Posterior cingulate gyrus (tissue), 11 donors: ENCODE results near the gene PACRG.
A peak's percentile ranks its signal among the peaks of the same experiment; 100 is the strongest.

Source experiments
- DNase-seq, 10 donors: peaks; one replicate each; pipeline versions ENCODE4 v3.0.0 to v3.0.0-alpha.2; 2020 to 2021; ENCODE audit warnings: mixed read lengths in 3 of 10
- intact Hi-C: fragments of 100-400 bp; cut with DNase I; formaldehyde crosslinking; loops from one replicate; pipeline ENCODE4 v1.15.1; 2023

Gene PACRG

DNA sequence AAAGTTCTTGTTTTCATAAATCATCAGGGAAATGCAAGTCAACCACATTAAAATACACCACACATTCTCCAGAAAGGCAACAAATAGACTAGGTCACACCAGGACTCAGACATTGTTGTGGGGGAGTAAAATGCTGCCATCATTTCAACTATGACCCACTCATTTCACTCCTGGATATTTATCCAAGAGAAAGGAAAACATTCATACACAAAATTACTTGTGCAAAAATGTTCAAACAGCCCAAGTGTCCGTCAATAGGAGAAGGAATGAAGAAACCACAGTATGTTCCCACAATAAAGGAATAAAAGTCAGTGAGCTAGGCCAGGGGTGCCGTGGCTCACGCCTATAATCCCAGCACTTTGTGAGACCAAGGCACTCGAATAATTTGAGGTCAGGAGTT lies 605.3 kb downstream of the PACRG start:
- DNase-seq: peak in 1 of 10 donors; percentile 8
- intact Hi-C loops: no loop called here

DNA sequence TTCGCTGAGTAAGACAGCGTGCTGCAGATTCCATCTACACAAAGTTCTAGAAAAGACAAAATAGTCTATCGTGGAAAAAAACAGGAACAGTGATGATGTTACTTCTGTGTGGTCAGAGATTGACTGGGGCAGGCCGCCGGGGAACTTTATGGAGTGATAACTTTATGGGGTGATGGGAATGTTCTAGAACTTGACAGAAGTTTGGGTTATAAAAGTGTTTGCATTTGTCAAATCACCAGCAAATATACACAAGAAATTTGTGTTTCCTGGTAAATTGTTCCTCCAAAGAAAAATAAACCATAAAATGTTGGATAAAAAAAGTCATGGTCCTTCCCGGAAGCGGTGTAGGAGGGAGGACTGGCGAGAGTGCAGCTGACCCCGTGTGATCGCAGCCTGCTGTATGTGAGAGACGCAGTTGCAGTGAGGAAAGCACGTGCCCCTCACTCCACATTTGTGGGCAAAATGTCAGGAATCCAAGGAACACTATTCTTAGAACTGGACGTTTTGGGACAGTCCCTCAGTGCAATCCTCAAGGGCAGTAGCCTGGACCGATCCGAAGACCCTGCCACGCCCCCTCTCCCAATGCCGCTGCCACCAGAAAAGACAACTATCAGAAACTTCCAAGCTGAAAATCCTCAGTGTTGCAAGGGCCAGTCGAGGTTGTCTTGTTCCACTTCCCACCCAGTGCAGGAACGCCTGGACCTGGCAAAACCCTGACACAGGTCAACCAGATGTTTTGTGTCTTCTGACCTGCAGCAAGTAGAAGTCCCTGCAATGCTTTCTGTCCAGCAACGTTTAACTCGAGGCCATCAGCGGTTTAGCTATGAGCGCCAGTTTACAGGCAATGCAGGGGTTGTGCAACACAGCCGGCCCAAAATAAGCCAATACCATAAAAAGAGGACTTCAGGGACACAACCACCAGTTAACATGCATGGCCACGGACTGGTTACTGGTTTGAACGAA lies 606.2 kb downstream of the PACRG start:
- peak in 1 of 10 donors; percentile 69 for DNase-seq
- intact Hi-C loops: no loop called here

DNA sequence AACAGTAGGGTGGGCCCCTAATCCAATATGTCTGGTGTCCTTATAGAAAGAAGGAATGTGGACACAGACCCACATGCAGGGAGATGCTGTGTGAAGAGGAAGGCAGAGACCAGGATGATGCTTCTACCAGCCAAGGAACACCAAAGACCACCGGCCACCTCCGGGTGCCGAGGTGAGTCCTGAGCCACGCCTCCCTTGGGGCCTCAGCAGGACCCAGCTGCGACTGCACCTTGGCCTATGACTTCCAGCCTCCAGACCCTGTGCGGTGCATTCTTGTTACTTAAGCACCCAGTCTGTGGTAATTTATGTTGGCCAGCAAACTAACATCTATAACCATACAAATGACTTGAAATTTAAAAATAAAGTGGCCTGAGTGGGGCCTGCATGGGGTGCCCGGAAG lies 607.3 kb downstream of the PACRG start:
- peak in 1 of 10 donors; percentile 63 for DNase-seq
- intact Hi-C loops: loop anchor here (5.0 kb wide), 1 partner anchor 77 kb away; the partner anchor contains the start of gene QKI

DNA sequence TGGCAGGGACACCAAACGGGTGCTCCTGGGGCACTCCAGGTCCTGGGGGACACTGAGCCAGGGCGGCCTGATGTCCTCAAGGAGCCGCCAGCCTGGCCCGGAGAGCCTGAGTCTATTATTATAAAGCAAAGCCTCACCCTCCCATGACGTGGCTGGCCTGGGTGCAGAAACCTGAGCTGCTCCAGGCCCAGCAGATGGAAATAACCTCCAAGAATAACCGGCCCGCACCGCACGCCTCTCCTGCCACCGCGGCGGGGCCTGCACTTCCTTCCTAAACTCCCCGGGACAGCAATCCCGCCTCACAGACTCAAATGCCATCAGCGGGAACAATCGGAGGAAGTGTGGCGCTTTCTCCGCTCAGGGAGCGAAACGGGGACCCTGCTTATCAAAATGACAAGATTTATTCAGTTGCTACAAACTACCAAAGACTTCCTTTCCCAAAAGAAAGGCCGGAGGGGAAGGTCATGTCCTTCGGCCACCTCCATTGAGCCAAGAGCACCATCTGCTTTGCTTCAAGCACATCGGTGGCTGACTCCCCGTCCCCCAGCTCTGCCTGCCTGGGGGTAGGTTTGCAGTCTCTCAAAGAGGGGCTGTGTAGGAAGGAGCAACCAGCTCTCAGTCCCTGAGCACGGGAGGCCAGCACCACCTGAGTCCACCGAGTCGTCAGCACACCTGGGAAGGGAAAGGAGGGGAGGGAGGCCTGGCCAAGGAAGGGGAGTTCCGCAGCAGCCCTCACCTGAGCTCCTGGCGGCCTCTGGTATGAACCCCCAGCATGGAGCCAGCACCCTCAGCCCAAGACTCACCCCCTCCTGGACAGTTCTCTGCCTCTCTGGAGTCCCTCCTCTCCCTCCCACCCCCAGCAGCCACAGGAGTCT lies 608.1 kb downstream of the PACRG start:
- DNase-seq: peak in 2 of 10 donors; percentile 66 to 81
- intact Hi-C loops: loop anchor here (5.0 kb wide), 1 partner anchor 76 kb away; the partner anchor contains the start of gene QKI

DNA sequence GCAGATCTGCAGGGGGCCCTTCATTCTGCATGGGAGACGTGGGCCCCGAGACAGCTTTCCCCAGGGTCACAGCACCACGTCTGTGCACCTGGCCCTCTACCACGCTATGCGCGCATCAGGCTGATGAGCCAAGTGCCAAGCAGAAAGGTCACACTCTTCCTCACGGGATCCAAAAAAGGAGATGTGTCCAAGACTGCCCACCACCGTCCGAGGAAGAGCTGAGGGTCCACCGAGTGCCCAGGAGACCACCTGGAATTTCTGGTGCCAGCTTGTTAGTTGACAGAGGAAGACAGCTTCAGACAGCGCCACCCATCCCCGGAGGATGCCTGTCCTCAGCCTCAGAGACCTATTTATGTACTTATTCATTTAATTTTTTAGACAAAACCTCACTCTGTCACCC lies 609.2 kb downstream of the PACRG start:
- intact Hi-C loops: loop anchor here (5.0 kb wide), 1 partner anchor 75 kb away; the partner anchor contains the start of gene QKI
- DNase-seq: peak in 1 of 10 donors; percentile 56

DNA sequence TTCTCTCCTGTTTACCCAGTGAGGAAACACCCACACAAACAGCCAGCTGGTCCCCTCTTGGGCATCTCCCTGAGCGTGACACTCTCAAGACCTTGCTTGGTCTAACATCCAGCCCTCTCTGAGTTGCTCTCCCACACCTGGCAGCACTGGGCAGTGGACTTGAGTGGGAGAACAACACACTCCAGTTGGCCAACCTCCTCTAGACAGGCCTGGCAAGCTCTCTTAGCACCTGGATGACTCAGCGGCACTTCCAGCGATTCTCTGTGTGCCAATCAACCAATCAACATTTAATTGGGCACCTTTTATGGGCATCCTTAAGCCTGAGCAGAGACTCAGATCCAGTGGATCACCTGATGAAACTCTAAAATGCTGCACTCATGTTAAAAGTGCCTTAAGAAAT lies 610.2 kb downstream of the PACRG start:
- DNase-seq: peak in 1 of 10 donors; percentile 59
- intact Hi-C loops: loop anchor here (5.0 kb wide), 1 partner anchor 74 kb away; the partner anchor contains the start of gene QKI

DNA sequence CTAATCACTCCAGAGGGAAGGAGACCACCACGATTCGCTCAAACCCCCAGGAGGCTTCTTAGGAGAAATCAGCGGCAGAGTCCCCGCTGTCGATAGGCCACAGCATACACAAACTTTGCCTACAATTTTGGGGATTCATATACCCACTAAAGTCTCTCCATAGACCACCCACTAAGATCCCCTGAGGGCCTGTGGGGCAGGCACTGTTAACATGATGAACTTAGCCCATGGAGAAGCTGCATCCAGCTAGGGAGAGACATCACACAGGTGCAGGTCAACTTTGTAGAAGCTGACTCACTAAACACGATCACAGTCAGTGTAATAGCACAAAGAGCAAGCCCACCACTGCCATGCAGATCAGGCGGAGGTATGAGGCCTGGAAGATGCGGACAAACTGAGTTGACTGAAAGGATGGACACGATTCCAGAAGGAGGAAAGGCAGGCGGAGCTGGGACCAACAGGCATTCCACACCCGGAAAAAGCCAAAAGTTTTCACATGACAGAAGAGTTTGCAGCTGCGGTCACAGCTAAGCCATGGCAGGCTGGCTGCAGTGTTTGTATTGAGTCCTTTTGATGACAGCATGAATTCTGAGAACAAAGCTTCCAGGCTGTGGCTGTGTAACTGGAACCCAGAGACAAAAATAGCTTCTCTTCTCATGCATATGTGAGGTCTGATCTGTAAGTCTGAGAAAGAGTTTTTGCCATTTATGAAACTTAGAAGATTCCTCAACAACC lies 611.1 kb downstream of the PACRG start:
- intact Hi-C loops: loop anchor here (5.0 kb wide), 1 partner anchor 73 kb away; the partner anchor contains the start of gene QKI
- DNase-seq: peak; percentile 52 to 96 (median 73)

DNA sequence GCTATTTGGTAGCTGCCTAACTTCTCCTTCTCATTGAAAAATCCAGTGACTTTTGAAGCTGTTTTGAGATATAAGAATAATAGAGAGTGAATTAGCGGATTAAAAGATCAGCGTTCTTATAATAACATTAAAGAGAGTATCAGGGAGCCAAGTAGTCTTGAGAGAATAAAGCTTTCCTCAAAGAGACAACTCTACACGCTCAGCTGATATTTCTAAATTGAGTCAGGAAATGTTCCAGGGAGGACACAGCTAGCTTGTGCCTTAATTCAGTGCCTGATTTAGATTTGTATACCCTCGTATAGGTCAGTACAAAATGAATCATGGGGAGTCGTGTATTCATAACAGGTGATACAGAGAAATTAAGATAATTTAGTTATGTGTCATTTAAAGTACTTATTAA lies 611.7 kb downstream of the PACRG start:
- DNase-seq: no peak
- intact Hi-C loops: loop anchor here (5.0 kb wide), 1 partner anchor 73 kb away; the partner anchor contains the start of gene QKI

DNA sequence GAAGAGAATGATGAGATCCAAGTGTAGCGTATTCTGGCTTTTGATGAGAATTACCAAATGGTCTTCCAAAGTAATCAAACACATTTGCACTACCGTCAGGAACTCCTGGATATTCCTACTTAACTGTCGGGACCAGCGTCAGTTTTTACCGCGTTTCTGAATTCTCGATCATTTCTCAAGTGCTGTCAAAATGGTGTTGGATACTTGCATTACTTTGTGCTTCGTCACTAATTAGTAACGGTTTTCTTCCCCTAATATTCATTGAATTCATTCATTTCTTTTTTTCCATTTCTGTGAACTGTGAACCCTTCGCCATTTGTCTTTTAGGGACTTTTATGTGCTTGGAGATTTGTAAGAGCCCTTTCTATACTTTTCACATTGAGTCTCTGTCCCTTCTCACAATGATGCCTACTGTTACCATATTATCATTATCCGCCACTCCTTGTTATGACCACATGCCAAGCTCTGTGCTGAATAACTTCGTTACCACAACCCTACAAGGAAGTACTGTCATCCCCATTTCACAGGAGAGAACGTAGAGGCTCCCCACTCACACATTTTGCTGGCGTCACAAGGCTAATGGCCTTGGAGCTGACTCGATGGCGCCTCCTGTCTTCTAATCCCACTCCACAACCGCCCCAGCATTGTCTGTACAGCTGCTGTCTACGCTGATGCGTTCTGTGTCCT lies 612.6 kb downstream of the PACRG start:
- intact Hi-C loops: no loop called here
- peak in 1 of 10 donors; percentile 34 for DNase-seq

DNA sequence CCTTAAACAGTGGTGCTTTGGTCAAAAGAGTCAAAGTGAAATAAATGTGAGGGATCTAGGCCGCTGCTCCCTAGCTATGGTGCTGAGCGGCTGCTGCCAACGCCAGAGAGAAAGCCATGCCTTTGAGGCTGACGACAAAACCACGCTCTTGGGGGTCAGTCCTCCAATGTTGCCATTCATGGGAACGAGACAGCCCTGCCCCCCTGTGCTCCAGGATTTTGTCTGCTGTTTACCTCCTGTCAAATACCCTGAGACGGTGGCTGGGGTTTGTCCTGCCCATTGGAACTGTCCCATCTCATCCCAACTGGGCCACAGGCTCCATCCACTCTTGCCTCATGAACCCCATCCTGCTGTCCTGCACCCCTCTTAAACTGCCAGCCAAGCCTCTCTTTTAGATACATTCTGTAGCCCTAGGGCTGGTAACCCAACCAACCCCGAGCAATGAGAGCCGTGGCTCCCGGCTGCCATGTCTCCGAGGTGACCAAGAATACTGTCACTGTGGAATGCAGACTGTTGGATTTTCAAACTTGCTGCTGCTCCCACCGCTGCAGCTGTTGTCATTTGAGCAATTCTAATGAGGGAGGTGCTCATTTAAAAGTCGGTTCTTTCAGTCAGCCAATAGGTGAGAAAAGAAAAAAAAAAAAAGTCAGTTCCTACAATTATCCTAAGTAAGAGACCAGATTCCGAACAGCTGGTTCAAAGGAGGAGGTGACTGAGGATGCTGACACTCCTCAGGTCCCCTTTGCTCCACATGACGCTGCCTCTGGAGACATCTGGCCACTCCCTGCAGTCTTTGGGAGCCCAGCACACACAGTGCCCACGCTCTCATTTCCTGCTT lies 613.7 kb downstream of the PACRG start:
- intact Hi-C loops: no loop called here
- peak in 2 of 10 donors; percentile 64 to 80 for DNase-seq

DNA sequence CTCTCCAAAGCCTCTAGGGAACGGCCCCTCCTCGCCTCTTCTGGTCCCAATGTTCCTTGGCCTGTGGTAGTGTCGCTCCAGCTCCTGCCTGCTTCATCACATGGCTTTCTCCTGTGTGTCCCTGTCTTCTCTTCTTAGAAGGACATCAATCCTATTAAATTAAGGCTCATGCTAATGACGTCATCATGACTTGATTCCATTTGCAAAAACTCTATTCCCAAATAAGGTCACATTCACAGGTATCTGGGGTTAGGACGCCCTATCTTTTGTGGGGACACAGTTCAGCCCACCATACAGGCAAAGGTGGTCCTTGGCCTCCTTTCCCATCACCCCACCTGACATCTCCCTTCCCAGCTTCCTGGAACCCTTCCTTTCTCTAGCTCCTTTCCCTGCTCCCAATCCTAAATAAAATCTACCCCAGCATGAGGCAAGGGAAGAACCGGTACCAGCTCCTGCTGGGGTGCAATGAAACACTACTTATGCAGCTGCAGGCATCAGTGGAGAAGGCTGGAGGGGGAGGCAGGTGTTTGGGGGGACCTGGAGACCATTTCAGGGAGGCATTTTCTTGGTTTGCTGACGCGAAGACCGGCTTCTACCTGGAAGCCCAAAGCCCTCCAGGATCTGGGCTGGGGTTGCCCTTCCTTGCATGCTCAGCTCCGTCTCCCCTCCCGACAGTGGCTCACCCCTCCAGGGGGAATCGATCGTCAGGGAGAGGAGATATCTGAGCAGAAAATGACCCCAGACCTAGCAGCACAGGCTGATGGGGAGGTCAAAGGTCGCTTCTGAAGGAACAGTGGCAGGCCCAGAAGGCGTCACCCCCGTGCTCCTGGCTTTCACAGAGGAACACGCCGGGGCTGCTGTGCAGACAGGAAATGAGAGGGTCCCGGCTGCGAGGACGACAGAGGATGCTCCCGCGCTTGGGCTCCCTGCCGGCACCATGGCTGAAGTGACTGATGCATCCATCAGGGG lies 615.1 kb downstream of the PACRG start:
- peak in 1 of 10 donors; percentile 65 for DNase-seq
- intact Hi-C loops: no loop called here

DNA sequence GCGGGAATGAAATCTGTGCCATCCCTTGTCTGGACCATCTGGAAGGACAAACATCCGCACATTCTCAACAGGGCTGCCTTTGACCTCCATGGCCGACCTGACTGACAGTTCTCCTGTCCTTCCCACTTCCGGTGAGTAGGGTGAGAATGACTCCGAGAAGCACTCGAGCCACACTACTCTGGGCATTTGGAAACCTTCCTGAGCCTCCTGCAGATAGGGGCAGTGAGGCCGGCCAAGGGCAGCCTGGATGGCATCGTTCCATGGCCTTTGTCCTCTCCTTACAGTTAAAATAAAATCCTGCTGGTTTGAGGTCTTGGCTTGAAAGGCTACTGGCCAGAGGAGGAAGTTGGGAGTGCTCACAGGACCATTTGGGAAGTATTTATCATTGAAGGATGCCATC lies 615.8 kb downstream of the PACRG start:
- intact Hi-C loops: no loop called here
- DNase-seq: no peak

DNA sequence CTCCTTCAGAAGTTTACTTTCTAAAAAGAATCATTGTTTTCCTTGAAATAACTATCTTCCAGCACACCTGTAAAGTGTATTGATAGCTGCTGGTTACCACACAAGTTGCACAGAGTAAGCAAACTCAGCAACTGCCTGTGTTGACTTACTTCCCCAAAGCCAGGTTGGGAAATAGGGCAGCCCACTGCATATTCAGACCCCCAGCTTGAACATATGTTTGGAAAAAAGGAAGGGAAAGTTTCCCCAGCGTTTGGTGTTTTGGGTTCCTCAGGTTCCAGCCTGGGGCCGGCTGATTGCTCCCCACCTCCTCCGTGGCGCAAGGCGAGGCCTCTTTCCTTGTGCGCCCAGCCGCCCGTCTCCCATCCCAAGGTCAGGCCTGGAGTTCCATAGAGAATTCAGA lies 616.6 kb downstream of the PACRG start:
- intact Hi-C loops: no loop called here
- peak in 1 of 10 donors; percentile 86 for DNase-seq

DNA sequence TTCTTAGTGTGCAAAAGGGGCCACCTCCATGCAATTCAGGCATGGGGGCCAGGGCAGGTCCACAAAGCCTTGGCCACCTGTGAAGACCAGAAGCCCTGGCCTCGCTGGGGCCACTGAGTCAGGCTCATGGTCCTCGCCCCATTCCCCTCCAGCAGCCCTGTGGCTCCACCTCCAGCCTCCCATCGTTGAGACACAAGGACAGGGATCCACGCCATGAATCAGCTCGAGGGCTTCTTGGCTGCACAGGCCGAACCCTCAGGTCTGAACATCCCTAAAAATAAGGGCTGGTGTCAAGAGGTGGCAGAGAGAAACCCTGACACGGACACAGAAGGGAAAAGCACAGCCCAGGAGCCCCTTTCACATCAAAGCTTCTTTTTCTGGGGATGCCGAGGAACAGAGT lies 618.2 kb downstream of the PACRG start:
- intact Hi-C loops: no loop called here
- DNase-seq: no peak

DNA sequence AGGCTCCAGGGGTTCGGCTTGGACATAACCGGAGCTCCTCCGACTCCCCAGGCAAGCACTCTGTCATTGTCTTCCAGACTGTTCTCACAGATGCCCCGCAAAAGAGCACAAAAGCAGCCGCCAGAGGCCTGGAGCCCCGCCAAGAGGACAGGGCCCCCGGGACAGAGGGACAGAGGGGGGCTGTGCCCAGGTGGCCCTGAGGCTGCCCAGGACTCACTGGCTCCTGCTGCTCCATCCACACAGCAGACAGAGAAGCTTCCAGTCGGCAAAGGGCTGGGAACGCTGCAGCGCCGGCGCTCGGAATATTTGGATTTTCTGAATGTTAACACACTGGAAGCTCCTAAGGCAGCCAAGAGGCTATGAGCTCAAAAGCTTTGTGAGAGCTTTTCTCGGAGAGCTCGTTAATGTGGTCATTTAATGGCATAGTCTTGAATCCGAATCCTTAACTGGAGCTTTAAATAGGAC lies 618.8 kb downstream of the PACRG start:
- peak in 5 of 10 donors; percentile 35 to 91 (median 69) for DNase-seq
- intact Hi-C loops: no loop called here

DNA sequence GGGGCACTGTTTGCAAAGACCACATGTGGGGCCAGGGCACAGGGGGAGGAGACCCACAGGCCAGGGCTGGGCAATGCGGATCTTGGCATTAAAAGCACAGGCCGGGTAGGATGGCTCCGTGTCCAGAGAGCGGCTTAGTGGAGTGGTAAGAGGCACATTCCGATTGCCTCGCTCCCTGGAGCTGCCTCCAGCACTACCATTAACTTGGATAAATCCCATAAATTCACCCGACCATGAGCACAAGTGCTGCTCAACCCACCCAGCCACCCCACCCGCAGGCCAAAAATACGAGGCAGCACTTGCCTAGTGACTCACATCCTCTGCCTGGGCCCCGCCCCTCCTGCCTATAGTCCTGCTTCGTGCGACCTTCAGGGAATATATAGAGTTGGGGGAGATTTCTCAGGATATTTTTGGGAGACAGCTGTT lies 619.3 kb downstream of the PACRG start:
- peak in 3 of 10 donors; percentile 67 to 84 (median 73) for DNase-seq
- intact Hi-C loops: no loop called here
